ENCODE data around the gene SMIM38. TPM values are rescaled to one million over a fixed set of nuclear protein-coding genes. Genes with fewer than 3 reads are reported as not detected.
"Not testable (repeated sequence)": the region's sequence is repeated elsewhere in the genome, so short reads cannot be mapped to it uniquely, and the experiment has no call there.

Gene SMIM38
- total RNA-seq, 4 donors from 2014 or later: 0.26 to 3.1 (median 0.31) TPM; not detected in 1

DNA sequence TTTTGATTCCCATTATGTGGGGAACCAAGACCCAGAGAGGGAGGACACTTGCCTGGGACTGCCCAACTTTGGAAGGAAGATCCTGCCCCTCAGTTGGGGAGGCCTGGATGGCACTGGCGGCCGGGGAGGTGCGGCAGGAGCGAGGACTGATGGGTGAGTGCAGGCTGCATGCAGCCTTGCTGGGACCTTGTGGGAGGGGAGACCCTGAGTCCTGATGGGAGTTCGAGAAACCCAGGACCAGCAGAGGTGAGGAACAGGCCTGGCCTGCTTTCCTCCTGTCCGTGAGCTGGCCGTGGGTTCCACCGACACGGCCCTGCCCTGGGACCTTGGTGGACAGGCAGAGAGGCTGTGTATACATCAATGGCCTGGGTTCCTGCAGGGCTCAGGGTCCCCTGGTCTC is 19.3 kb upstream of the SMIM38 start:
- DNase-seq (ENCODE audit: low spot score in 2 of 2): peak in 1 of 2 donors; percentile 32
- H3K27ac ChIP-seq: no peak overlapping the region
- H3K4me3 ChIP-seq: no peak overlapping the region
- WGBS: 93% methylated on average over 5 of the region's 9 CpGs
- H3K4me1 ChIP-seq: peaks cover 5% of the 10 kb centered on the region
- no peaks in the 10 kb centered on the region for H3K9me3 ChIP-seq
- no peaks in the 10 kb centered on the region for H3K27me3 ChIP-seq
- H3K36me3 ChIP-seq: no peaks in the 10 kb centered on the region
- no peak for TF ChIP-seq POLR2A (IDR thresholded peaks at IDR 0.05)
- TF ChIP-seq EP300 (IDR thresholded peaks at IDR 0.05): no peak
- TF ChIP-seq, protein P1, sequence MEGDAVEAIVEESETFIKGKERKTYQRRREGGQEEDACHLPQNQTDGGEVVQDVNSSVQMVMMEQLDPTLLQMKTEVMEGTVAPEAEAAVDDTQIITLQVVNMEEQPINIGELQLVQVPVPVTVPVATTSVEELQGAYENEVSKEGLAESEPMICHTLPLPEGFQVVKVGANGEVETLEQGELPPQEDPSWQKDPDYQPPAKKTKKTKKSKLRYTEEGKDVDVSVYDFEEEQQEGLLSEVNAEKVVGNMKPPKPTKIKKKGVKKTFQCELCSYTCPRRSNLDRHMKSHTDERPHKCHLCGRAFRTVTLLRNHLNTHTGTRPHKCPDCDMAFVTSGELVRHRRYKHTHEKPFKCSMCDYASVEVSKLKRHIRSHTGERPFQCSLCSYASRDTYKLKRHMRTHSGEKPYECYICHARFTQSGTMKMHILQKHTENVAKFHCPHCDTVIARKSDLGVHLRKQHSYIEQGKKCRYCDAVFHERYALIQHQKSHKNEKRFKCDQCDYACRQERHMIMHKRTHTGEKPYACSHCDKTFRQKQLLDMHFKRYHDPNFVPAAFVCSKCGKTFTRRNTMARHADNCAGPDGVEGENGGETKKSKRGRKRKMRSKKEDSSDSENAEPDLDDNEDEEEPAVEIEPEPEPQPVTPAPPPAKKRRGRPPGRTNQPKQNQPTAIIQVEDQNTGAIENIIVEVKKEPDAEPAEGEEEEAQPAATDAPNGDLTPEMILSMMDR (IDR thresholded peaks at IDR 0.05): no peak
- no peak for TF ChIP-seq POLR2AphosphoS5 (IDR thresholded peaks at IDR 0.05)

- peak in 1 of 2 donors; percentile 40 for DNase-seq (ENCODE audit: low spot score in 2 of 2)
- no peak overlapping the region for H3K4me3 ChIP-seq
- H3K36me3 ChIP-seq: no peaks in the 10 kb centered on the region
- H3K27ac ChIP-seq: no peak overlapping the region
- no peaks in the 10 kb centered on the region for H3K9me3 ChIP-seq
- 65% methylated on average over 5 of the region's 8 CpGs for WGBS
- no peak for TF ChIP-seq EP300 (IDR thresholded peaks at IDR 0.05)
- no peak for TF ChIP-seq POLR2A (IDR thresholded peaks at IDR 0.05)
- TF ChIP-seq, protein P1 (IDR thresholded peaks at IDR 0.05): no peak
- no peak for TF ChIP-seq POLR2AphosphoS5 (IDR thresholded peaks at IDR 0.05)
- H3K4me1 ChIP-seq: no peaks in the 10 kb centered on the region
- H3K27me3 ChIP-seq: no peaks in the 10 kb centered on the region
Observed at GRCh38 chr11:69137151-69137844, 18.4 kb upstream of the SMIM38 start.

DNA sequence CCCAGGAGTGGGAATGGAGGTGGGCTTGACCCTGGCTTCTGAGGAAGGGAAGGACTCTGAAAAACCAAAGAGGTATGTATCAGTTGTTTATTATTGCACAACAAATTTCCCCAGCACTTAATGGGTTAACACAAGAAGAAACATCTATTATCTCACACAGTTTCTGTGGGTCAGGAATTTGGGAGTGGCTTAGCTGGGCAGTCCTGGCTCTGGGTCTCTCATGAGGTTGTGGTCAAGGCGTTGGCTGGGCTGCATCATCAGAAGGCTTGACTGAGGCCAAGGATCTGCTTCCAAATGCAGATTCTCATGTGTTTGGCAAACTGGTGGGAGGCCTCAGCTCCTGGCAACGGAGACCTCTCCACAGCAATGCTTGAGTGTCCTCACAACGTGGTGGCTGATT is 17.5 kb upstream of the SMIM38 start:
- no peaks in the 10 kb centered on the region for H3K4me1 ChIP-seq
- no peak overlapping the region for H3K27ac ChIP-seq

DNA sequence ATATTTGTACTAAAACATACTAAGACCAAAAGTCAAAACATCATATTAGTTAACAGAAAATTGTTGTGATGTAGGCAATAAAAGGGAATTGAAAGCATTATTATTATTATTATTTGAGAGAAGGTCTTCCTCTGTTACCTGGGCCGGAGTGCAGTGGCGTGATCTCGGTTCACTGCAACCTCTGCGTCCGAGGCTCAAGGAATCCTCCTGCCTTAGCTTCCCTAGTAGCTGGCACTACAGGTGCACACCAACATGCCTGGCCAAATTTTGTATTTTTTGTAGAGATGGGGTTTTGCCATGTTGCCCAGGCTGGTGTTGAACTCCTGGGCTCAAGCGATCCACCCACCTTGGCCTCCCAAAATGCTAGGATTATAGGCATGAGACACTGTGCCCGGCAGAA is 15.6 kb upstream of the SMIM38 start:
- WGBS: 88% methylated on average over 7 of the region's 7 CpGs
- not testable (repeated sequence) for H3K4me3 ChIP-seq; H3K9me3 ChIP-seq; H3K4me1 ChIP-seq; H3K27me3 ChIP-seq; H3K27ac ChIP-seq; H3K36me3 ChIP-seq; DNase-seq (ENCODE audit: low spot score in 2 of 2)

More for the DNA sequence above, 17.5 kb upstream of the SMIM38 start:
- H3K4me3 ChIP-seq: no peak overlapping the region
- no peaks in the 10 kb centered on the region for H3K27me3 ChIP-seq
- 62% methylated on average over 3 of the region's 3 CpGs for WGBS
- no peak for TF ChIP-seq POLR2A (IDR thresholded peaks at IDR 0.05)
- TF ChIP-seq, protein P1 (IDR thresholded peaks at IDR 0.05): no peak
- no peak for TF ChIP-seq EP300 (IDR thresholded peaks at IDR 0.05)
- no peak for TF ChIP-seq POLR2AphosphoS5 (IDR thresholded peaks at IDR 0.05)
- no peak for DNase-seq (ENCODE audit: low spot score in 2 of 2)
- no peaks in the 10 kb centered on the region for H3K9me3 ChIP-seq
- no peaks in the 10 kb centered on the region for H3K36me3 ChIP-seq

DNA sequence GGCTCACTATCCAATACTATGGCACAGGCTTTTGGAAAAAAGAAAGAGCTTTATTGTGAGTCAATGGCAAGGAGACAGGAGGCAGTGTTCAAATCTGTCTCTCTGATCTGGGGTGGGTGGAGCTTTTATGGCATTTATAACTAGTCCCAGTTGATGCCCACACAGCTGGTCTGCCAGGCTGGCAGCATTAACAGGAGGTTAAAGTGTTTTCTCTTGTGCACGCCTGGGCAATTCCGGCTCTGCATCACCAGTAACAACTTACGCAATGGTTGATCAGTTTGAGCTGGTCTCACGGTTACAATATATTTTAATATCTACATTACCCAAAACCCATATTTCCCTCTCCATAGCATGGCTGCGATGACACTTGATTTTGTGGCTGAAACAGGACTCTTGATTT is 15.1 kb upstream of the SMIM38 start:
- Histone ChIP-seq H3K27ac (no peak overlapping the region), H3K4me1 (no peaks in the 10 kb centered on the region), H3K9me3 (peaks cover 4% of the 10 kb centered on the region), H3K27me3 (no peaks in the 10 kb centered on the region), H3K36me3 (no peaks in the 10 kb centered on the region), H3K4me3 (no peak overlapping the region)
- WGBS: 64% methylated on average over 5 of the region's 5 CpGs
- TF ChIP-seq, protein P1 (IDR thresholded peaks at IDR 0.05): no peak
- TF ChIP-seq EP300 (IDR thresholded peaks at IDR 0.05): no peak
- no peak for TF ChIP-seq POLR2A (IDR thresholded peaks at IDR 0.05)
- TF ChIP-seq POLR2AphosphoS5 (IDR thresholded peaks at IDR 0.05): no peak
- no peak for DNase-seq (ENCODE audit: low spot score in 2 of 2)

- no peak overlapping the region for H3K4me3 ChIP-seq
- 67% methylated on average over 8 of the region's 8 CpGs for WGBS
- no peak for DNase-seq (ENCODE audit: low spot score in 2 of 2)
- H3K36me3 ChIP-seq: no peaks in the 10 kb centered on the region
- no peak overlapping the region for H3K27ac ChIP-seq
- no peaks in the 10 kb centered on the region for H3K4me1 ChIP-seq
- no peaks in the 10 kb centered on the region for H3K27me3 ChIP-seq
- TF ChIP-seq, protein P1 (IDR thresholded peaks at IDR 0.05): no peak
- TF ChIP-seq POLR2AphosphoS5 (IDR thresholded peaks at IDR 0.05) (no peak), POLR2A (IDR thresholded peaks at IDR 0.05) (no peak), EP300 (IDR thresholded peaks at IDR 0.05) (no peak)
- H3K9me3 ChIP-seq: peaks cover 12% of the 10 kb centered on the region
Observed at GRCh38 chr11:69141742-69142141, 14.0 kb upstream of the SMIM38 start.
